Breast epithelium (tissue), 3 donors: ENCODE results near the gene DMD.

Experiments used
- POLR2A ChIP-seq: fragments of 450-650 bp; IDR thresholded peaks from one replicate; pipeline ENCODE4 v1.6.1; 2016; ENCODE audit warnings: antibody characterized with exemption, mild to moderate bottlenecking, moderate library complexity
- POLR2AphosphoS5 ChIP-seq, 3 donors: sonication (generic); formaldehyde crosslinking; IDR thresholded peaks; one replicate each; pipeline ENCODE4 v1.6.1; 2017; ENCODE audit warnings: antibody characterized with exemption in 3 of 3
- TF ChIP-seq, protein P1 (sequence below), 3 donors: fragments of 450-650 bp; IDR thresholded peaks; one replicate each; pipeline ENCODE4 v1.5.1; 2016 to 2017; ENCODE audit warnings: antibody characterized with exemption in 3 of 3, mild to moderate bottlenecking in 3 of 3, moderate library complexity in 3 of 3

DNA sequence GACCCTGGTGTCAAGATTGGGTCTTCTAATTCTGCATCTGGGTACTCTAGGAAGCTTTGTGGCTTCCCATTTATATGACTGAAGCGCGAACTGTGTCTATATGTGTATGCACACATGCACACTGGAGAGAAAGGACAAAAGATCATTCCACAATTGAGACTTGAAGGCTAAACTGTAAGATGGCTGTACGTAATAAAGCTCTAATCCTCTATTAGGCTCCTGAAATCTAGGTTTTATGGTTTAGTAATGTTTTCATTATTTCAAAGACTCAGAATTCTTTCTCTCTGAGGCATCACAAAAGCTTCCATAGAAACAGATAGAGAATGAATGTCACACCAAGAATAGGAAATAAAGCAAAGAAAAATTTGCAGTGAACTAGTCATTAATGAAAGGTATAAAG is 1818.8 kb downstream of the DMD start:
- no peak for TF ChIP-seq POLR2A
- TF ChIP-seq, protein P1, sequence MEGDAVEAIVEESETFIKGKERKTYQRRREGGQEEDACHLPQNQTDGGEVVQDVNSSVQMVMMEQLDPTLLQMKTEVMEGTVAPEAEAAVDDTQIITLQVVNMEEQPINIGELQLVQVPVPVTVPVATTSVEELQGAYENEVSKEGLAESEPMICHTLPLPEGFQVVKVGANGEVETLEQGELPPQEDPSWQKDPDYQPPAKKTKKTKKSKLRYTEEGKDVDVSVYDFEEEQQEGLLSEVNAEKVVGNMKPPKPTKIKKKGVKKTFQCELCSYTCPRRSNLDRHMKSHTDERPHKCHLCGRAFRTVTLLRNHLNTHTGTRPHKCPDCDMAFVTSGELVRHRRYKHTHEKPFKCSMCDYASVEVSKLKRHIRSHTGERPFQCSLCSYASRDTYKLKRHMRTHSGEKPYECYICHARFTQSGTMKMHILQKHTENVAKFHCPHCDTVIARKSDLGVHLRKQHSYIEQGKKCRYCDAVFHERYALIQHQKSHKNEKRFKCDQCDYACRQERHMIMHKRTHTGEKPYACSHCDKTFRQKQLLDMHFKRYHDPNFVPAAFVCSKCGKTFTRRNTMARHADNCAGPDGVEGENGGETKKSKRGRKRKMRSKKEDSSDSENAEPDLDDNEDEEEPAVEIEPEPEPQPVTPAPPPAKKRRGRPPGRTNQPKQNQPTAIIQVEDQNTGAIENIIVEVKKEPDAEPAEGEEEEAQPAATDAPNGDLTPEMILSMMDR (IDR thresholded peaks at IDR 0.05) = no peak
- TF ChIP-seq POLR2AphosphoS5 (IDR thresholded peaks at IDR 0.05) = no peak
